ENCODE data around the gene TRAF3IP1. TPM values are rescaled to one million over a fixed set of nuclear protein-coding genes. Genes with fewer than 3 reads are reported as not detected.
A peak's percentile ranks its signal among the peaks of the same experiment; 100 is the strongest.

Gene TRAF3IP1
- total and polyA plus RNA-seq, 2 donors (not counting 1 experiment from before 2014, with no cell fraction given) = 1.4 to 15.5 TPM

DNA sequence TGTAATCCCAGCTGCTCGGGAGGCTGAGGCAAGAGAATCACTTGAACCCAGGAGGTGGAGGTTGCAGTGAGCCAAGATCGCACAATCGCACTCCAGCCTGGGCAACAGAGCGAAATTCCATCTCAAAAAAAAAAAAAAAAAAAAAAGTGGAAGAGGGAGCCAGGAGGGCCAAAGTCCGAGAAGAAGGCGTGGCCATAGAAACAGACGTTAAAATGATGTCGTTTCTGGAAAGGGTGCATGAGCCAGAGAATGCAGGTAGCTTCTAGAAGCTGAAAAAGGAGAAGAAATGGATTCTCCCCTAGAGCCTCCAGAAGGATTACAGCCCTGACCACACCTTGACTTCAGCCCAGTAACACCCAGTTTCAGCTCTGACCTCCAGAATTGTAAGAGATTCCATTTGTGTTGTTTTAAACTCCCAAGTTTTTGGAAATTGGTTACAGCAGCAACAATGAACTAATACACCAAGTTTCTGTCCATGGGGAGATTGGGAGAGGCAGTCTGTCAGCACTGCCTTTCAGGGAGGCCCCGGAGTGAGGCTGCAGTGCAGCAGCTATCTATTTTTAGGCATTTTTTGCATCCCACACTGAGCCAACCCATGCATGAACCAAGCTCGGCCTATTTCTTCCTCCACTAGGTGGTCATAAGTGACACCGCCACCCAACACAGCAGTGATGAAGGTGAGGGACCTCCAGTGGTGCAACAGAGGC is 14.2 kb upstream of the TRAF3IP1 start:
- Histone ChIP-seq H4K20me1 (ENCODE audit: control insufficient read depth, insufficient read depth, low read length, poor library complexity, severe bottlenecking) (no peaks in the 10 kb centered on the region), H3K4me1 (ENCODE audit: control insufficient read depth in 2 of 2, insufficient read depth in 2 of 2, low read length in 2 of 2) (peaks cover 4 to 7% of the 10 kb centered on the region in 2 donors), H3K27me3 (replicated peaks in 1 of 4; ENCODE audit: control extremely low read depth in 1 of 4, control insufficient read depth in 3 of 4, insufficient read depth in 4 of 4, low read length in 3 of 4) (no peaks in the 10 kb centered on the region), H3K4me3 (ENCODE audit: control extremely low read depth in 1 of 5, extremely low read depth in 1 of 5, insufficient read depth in 1 of 5, low read depth in 2 of 5, low read length in 4 of 5) (no peak overlapping the region), H3K4me2 (replicated peaks; ENCODE audit: low read depth, low read length, poor library complexity, severe bottlenecking) (no peak overlapping the region), H3K9ac (ENCODE audit: low read length) (no peak overlapping the region), H3K79me2 (ENCODE audit: control insufficient read depth, insufficient read depth, low read length) (no peaks in the 10 kb centered on the region), H3K36me3 (replicated peaks in 1 of 2; ENCODE audit: control extremely low read depth in 1 of 2, control insufficient read depth in 1 of 2, extremely low read depth in 1 of 2, insufficient read depth in 2 of 2, low read length in 1 of 2) (no peaks in the 10 kb centered on the region), H3K27ac (ENCODE audit: low read length in 2 of 2) (no peak overlapping the region), H2AFZ (ENCODE audit: insufficient read depth, low read depth, low read length, poor library complexity, severe bottlenecking) (peak overlapping the region; percentile 28), H3K9me3 (ENCODE audit: control extremely low read depth in 1 of 3, control insufficient read depth in 2 of 3, insufficient read depth in 1 of 3, low read length in 2 of 3) (no peaks in the 10 kb centered on the region)
- ChIA-PET POLR2A (interaction anchor here (0.6 kb wide), 1 partner anchor 210 kb away, joined by 3 read pairs; no protein-coding TSS in a partner anchor), CTCF (no interaction called here)
- intact Hi-C loops (cut with micrococcal nuclease) = no loop called here
- ATAC-seq (ENCODE audit: low read depth) (no peak), DNase-seq (no peak)
- Mint-ChIP-seq H3K9me3 (ENCODE audit: insufficient read depth) (no peaks in the 10 kb centered on the region), H3K4me3 (no peak overlapping the region), H3K27me3 (peaks cover under 1% of the 10 kb centered on the region), H3K4me1 (peaks cover 9% of the 10 kb centered on the region), H3K27ac (no peak overlapping the region)
- TF ChIP-seq CTCF (IDR thresholded peaks at IDR 0.05) (no peak), EZH2 (IDR thresholded peaks at IDR 0.05; ENCODE audit: borderline replicate concordance, insufficient read depth, low read depth, low read length, poor library complexity, severe bottlenecking) (no peak)
- 87% methylated on average over 4 of the region's 11 CpGs for WGBS (ENCODE audit: insufficient coverage)

DNA sequence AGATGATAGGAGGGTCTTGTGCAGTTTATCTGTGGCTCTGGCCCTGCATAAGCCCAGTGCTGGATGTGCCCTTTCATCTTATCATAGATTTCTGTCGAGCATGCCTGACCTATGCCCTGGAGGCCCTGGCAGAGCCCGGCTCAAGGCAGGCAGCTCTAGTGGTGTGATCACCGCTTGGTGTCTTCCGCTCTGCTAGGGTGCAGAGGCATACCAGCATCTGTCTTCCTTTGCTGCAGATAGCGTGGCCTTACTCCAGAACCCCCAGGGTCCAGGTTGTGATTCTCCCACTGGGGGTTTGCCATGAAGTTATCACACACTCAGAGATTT is 13.7 kb upstream of the TRAF3IP1 start:
- H3K27ac ChIP-seq (ENCODE audit: low read length in 2 of 2) = no peak overlapping the region
- 77% methylated on average over 5 of the region's 5 CpGs for WGBS (ENCODE audit: insufficient coverage)
- H3K4me2 ChIP-seq (replicated peaks; ENCODE audit: low read depth, low read length, poor library complexity, severe bottlenecking) = no peak overlapping the region

More for the DNA sequence above, 13.7 kb upstream of the TRAF3IP1 start:
- Histone ChIP-seq H3K9me3 (ENCODE audit: control extremely low read depth in 1 of 3, control insufficient read depth in 2 of 3, insufficient read depth in 1 of 3, low read length in 2 of 3) (no peaks in the 10 kb centered on the region), H3K4me1 (ENCODE audit: control insufficient read depth in 2 of 2, insufficient read depth in 2 of 2, low read length in 2 of 2) (peaks cover 4 to 7% of the 10 kb centered on the region in 2 donors), H3K27me3 (replicated peaks in 1 of 4; ENCODE audit: control extremely low read depth in 1 of 4, control insufficient read depth in 3 of 4, insufficient read depth in 4 of 4, low read length in 3 of 4) (no peaks in the 10 kb centered on the region), H3K36me3 (replicated peaks in 1 of 2; ENCODE audit: control extremely low read depth in 1 of 2, control insufficient read depth in 1 of 2, extremely low read depth in 1 of 2, insufficient read depth in 2 of 2, low read length in 1 of 2) (no peaks in the 10 kb centered on the region), H3K4me3 (ENCODE audit: control extremely low read depth in 1 of 5, extremely low read depth in 1 of 5, insufficient read depth in 1 of 5, low read depth in 2 of 5, low read length in 4 of 5) (no peak overlapping the region), H3K9ac (ENCODE audit: low read length) (no peak overlapping the region), H3K79me2 (ENCODE audit: control insufficient read depth, insufficient read depth, low read length) (no peaks in the 10 kb centered on the region), H4K20me1 (ENCODE audit: control insufficient read depth, insufficient read depth, low read length, poor library complexity, severe bottlenecking) (no peaks in the 10 kb centered on the region), H2AFZ (ENCODE audit: insufficient read depth, low read depth, low read length, poor library complexity, severe bottlenecking) (peak overlapping the region; percentile 28)
- peaks cover 3% of the 10 kb centered on the region for H3K27me3 Mint-ChIP-seq
- TF ChIP-seq EZH2 (IDR thresholded peaks at IDR 0.05; ENCODE audit: borderline replicate concordance, insufficient read depth, low read depth, low read length, poor library complexity, severe bottlenecking) (no peak), CTCF (IDR thresholded peaks at IDR 0.05) (no peak)
- DNase-seq (no peak), ATAC-seq (ENCODE audit: low read depth) (no peak)
- H3K4me3 Mint-ChIP-seq = no peak overlapping the region
- H3K9me3 Mint-ChIP-seq (ENCODE audit: insufficient read depth) = no peaks in the 10 kb centered on the region
- intact Hi-C loops (cut with micrococcal nuclease) = no loop called here
- POLR2A ChIA-PET = no interaction called here
- H3K27ac Mint-ChIP-seq = no peak overlapping the region
- peaks cover 10% of the 10 kb centered on the region for H3K4me1 Mint-ChIP-seq
- CTCF ChIA-PET = no interaction called here

All from B cell (primary cell).